Ovary (tissue), 9 donors: ENCODE data around the gene TBL1XR1. TPM values are rescaled to one million over a fixed set of nuclear protein-coding genes. Genes with fewer than 3 reads are reported as not detected.
A peak's percentile ranks its signal among the peaks of the same experiment; 100 is the strongest.

Experiments
- DNase-seq, 5 donors: peaks; one replicate each; pipeline ENCODE4 v3.0.0-alpha.2; 2019 to 2020
- H3K27ac ChIP-seq, 2 donors: fragments of 200-600 bp; one replicate each; pipeline versions ENCODE4 v1.5.1 to v1.8.0; 2019 to 2022
- H3K27me3 ChIP-seq: fragments of 200-600 bp; one replicate; pipeline ENCODE4 v1.8.0; 2022
- H3K36me3 ChIP-seq: fragments of 200-600 bp; sonication (generic); one replicate; pipeline ENCODE4 v1.5.1; 2019
- H3K4me1 ChIP-seq: one replicate; pipeline ENCODE4 v1.8.1; 2013; ENCODE audit warnings: mild to moderate bottlenecking, moderate library complexity; ENCODE audit not compliant: insufficient read depth
- H3K4me3 ChIP-seq: fragments of 200-600 bp; sonication (generic); one replicate; pipeline ENCODE4 v1.5.1; 2017
- H3K9me3 ChIP-seq, 2 donors: fragments of 200-600 bp in 1 of 2; sonication (generic) in 1 of 2; one replicate each; pipeline versions ENCODE4 v1.5.1 to v1.8.1; 2013 to 2019; ENCODE audit warnings: mild to moderate bottlenecking in 1 of 2, moderate library complexity in 1 of 2
- EP300 ChIP-seq: sonication (generic); formaldehyde crosslinking; IDR thresholded peaks from one replicate; pipeline ENCODE4 v1.6.1; 2017; ENCODE audit warnings: antibody characterized with exemption
- POLR2A ChIP-seq: fragments of 450-650 bp; IDR thresholded peaks from one replicate; pipeline ENCODE4 v1.6.1; 2017; ENCODE audit warnings: antibody characterized with exemption, mild to moderate bottlenecking, moderate library complexity
- WGBS, 3 donors: extraction: QIAGEN DNeasy Blood & Tissue Kit in 1 of 3; methylation state at CpG; one replicate each; pipeline versions ENCODE4 v1.1.5 to v1.1.7; 2013 to 2017; 5-methylcytosine and 5-hydroxymethylcytosine counted together
- intact Hi-C, 4 donors: fragments of 100-400 bp; cut with DNase I; formaldehyde crosslinking; loops; one replicate each; pipeline versions ENCODE4 v1.11.0 to v1.15.1; 2022 to 2023
- polyA plus RNA-seq, 2 donors: library from polyadenylated mRNA; stranded (reverse); fragments of 200-250 nt in 1 of 2; fragments of 350-450 nt in 1 of 2; fragmentation: Illumina TruSeq in 1 of 2; extraction: RNeasy Lipid Tissue Mini Kit (QIAGEN cat#74804) in 1 of 2; gene quantifications; one replicate each; pipeline ENCODE4 v1.2.3, GENCODE V29; 2013 to 2014
- total RNA-seq, 7 donors: library from RNA; depleted of rRNA in 2 of 7; stranded (reverse); fragments of >200 nt in 2 of 7; fragmentation: NEBNext Ultra II Directional in 3 of 7; extraction: Animal tissue kit (Norgen Biotek cat#: 25700) in 3 of 7; gene quantifications; one replicate each; pipeline versions ENCODE4 v1.1.0 to v1.2.4, GENCODE V29; 2016 to 2023
- TF ChIP-seq, protein P1 (sequence below), 3 donors: fragments of 450-650 bp in 2 of 3; fragments of 200-600 bp in 1 of 3; IDR thresholded peaks; one replicate each; pipeline versions ENCODE4 v1.5.1 to v1.8.0; 2016 to 2022; ENCODE audit warnings: antibody characterized with exemption in 3 of 3, mild to moderate bottlenecking in 1 of 3
- donor health status: DM: no; HTN: no; CAD: no; lungs with moderate emphysema.
- donor health status: DM: no; HTN: no; CAD: no.
- donor health status: Bipolar disorder and iron deficiency.
- donor health status: DM: yes; HTN: yes; CAD: no.
- donor health status: DM: no; HTN: no; CAD: no.
- donor health status: DM: yes; HTN: yes; CAD: no.

Gene TBL1XR1
- total and polyA plus RNA-seq, 9 donors: 30.0 to 160 (median 114) TPM

DNA sequence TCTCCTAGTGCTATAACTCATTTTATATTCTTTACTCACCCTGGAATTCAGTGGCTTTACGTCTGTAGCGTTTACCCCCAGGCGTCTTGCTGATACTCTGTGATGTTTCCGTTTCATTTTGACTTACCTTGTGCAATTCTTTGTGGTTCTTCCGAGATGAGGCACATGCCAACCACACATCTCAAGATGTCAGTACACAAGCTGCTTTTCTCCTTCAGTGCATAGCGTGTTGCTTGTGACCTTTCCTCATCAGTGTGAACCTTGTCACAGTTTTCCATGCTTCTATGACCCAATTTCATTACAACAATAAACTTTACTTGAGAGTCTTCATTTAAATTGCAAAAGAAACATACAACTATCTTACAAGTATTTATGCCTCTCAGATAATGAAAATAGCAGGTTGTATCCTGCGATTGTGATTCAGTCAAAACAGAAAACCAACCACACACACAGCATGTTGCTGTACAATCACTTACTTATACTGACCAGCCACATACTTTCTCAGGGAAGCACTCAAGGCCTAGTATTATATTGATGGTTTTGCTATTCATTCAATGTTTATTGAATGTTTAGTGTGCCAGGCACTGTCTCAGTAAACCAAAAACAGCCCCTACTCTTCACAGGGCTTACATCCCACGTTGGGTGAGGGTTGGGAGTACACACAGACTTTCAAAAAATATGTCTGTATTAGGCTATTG is 4.6 kb upstream of the TBL1XR1 start:
- Histone ChIP-seq H3K9me3 (no peaks in the 10 kb centered on the region), H3K27me3 (no peaks in the 10 kb centered on the region), H3K27ac (no peak overlapping the region), H3K4me1 (no peaks in the 10 kb centered on the region), H3K36me3 (no peaks in the 10 kb centered on the region), H3K4me3 (no peak overlapping the region)
- DNase-seq: no peak
- WGBS, 3 donors: 83 to 85% (median 84%) methylated on average over 8 of the region's 8 CpGs
- no peak for TF ChIP-seq EP300
- TF ChIP-seq, protein P1, sequence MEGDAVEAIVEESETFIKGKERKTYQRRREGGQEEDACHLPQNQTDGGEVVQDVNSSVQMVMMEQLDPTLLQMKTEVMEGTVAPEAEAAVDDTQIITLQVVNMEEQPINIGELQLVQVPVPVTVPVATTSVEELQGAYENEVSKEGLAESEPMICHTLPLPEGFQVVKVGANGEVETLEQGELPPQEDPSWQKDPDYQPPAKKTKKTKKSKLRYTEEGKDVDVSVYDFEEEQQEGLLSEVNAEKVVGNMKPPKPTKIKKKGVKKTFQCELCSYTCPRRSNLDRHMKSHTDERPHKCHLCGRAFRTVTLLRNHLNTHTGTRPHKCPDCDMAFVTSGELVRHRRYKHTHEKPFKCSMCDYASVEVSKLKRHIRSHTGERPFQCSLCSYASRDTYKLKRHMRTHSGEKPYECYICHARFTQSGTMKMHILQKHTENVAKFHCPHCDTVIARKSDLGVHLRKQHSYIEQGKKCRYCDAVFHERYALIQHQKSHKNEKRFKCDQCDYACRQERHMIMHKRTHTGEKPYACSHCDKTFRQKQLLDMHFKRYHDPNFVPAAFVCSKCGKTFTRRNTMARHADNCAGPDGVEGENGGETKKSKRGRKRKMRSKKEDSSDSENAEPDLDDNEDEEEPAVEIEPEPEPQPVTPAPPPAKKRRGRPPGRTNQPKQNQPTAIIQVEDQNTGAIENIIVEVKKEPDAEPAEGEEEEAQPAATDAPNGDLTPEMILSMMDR (IDR thresholded peaks at IDR 0.05): no peak
- TF ChIP-seq POLR2A: no peak
- intact Hi-C loops: no loop called here

DNA sequence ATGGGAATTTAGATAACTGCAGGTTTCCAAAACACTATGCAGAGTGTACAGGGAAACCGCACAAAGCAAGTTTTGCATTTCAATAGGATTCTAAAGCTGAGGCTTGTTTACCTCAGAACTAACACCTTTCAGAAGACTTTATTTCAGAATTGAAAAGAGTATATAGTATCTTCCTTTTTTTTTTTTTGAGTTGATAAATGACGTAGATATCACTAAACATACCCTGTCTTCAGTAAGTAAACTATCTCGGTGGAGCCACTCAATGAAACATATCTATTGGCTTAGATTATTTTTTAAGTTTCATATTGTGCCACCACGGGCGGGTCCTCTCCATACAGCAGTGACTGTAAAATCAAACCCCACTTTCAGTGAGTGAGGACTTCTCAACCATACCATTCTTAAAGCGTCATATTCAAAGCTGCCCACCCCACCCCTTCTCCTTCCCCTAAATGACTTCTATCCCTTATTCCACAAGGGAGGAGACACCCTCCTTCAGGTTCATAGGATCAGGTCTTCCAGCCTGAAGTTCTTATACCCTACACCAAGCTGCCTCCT is 2.0 kb upstream of the TBL1XR1 start:
- no peaks in the 10 kb centered on the region for H3K4me1 ChIP-seq
- H3K9me3 ChIP-seq: no peaks in the 10 kb centered on the region
- H3K27me3 ChIP-seq: no peaks in the 10 kb centered on the region
- no peak overlapping the region for H3K4me3 ChIP-seq
- H3K36me3 ChIP-seq: no peaks in the 10 kb centered on the region
- no peak for DNase-seq
- 85 to 87% (median 85%) methylated on average over 6 of the region's 6 CpGs for WGBS, 3 donors
- intact Hi-C loops: loop anchor here (5.0 to 10.0 kb wide), 7 partner anchors 134 to 1126 kb away; no protein-coding TSS in a partner anchor
- TF ChIP-seq POLR2A: no peak
- TF ChIP-seq, protein P1 (IDR thresholded peaks at IDR 0.05): no peak
- TF ChIP-seq EP300: no peak
- no peak overlapping the region for H3K27ac ChIP-seq

DNA sequence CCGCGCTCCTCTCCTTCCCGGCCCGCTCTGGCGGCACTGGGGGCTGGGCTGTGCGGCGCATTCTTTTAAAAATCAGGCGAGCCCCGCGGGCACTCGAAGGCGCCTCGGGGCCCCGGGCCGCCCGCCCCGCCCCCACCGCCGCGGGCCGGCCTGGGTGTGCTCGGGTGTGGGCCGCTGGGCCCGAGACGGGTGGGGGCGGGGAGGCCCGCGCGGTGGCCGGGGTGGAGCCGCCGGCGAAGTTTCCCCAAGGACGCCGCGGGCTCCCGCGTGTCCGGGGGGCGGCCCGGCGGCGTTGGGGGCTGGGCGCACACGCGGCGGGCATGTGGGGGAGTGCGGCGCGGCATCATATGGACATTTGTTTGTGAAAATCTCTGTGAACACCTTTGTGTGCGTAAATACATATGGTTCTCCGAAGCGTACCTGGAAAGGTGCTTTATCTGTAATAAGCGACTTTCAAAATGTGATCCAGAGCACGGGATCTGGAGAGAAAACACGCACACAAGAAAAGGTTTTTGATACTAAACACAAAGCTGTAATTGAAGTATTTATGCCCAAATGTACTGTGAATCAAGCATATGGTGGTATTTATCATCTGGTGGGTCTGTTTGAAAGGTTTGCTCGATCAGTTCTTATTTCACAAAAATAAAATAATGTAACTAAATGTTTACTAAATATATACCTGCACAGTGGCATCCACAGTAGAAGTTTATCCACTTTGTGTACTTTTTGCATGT is 612 bp upstream of the TBL1XR1 start:
- Histone ChIP-seq H3K27ac (peak overlapping the region; percentile 76 to 95), H3K9me3 (no peaks in the 10 kb centered on the region), H3K27me3 (no peaks in the 10 kb centered on the region), H3K36me3 (no peaks in the 10 kb centered on the region), H3K4me1 (no peaks in the 10 kb centered on the region), H3K4me3 (peak overlapping the region; percentile 78)
- peak in 1 of 5 donors; percentile 86 for DNase-seq
- WGBS, 3 donors: 1% methylated on average over 34 to 55 of the region's 57 CpGs
- intact Hi-C loops: loop anchor here (1.0 to 10.0 kb wide), 9 partner anchors 133 to 1127 kb away; no protein-coding TSS in a partner anchor
- TF ChIP-seq, protein P1 (IDR thresholded peaks at IDR 0.05): no peak
- TF ChIP-seq EP300: no peak
- TF ChIP-seq POLR2A: no peak

DNA sequence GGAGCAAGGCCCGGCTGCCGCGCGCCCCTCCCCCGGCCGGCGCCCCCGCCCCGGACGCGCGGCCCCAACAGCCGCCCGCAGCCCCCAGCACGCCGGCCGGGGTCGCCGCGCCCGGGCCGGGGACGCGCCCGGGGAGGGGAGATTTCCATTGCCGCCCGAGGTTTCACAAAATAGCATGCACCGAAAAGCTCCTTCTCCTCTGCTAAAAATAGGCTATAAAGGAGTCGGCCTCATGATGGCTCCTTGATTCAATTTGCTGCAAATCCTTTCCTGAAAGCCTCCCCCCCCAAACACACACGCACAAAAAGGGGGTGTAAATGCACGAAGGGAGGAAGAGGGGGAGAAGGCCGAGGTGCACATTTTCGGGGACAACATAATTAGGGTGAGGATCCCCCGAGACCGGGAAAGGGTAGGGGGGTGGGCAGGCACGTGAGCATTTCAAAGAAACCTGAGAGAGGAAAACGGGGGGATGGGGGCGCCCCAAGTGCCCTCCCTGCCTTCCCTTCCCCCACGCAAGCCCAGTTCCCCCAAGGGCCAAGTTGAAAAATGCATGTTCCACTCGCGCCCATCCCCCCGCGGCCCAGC is 734 bp downstream of the TBL1XR1 start:
- Histone ChIP-seq H3K27ac (peak overlapping the region; percentile 94 to 95), H3K27me3 (no peaks in the 10 kb centered on the region), H3K36me3 (no peaks in the 10 kb centered on the region), H3K4me3 (peak overlapping the region; percentile 78), H3K4me1 (no peaks in the 10 kb centered on the region), H3K9me3 (no peaks in the 10 kb centered on the region)
- TF ChIP-seq EP300: no peak
- TF ChIP-seq, protein P1 (IDR thresholded peaks at IDR 0.05): no peak
- no peak for TF ChIP-seq POLR2A
- peak in 3 of 5 donors; percentile 50 to 72 (median 54) for DNase-seq
- 0 to 1% (median 1%) methylated on average over 42 to 43 of the region's 43 CpGs for WGBS, 3 donors
- intact Hi-C loops: loop anchor here (1.0 to 10.0 kb wide), 9 partner anchors 132 to 1128 kb away; no protein-coding TSS in a partner anchor
